Measurements from ENCODE around the gene PRDM15. TPM values are rescaled to one million over a fixed set of nuclear protein-coding genes. Genes with fewer than 3 reads are reported as not detected.

Gene PRDM15
- total RNA-seq, 6 donors from 2014 or later = 5.3 to 31.4 (median 7.4) TPM

- Histone ChIP-seq H3K4me1 (peaks cover 0 to 24% (median 16%) of the 10 kb centered on the region in 4 donors), H3K27me3 (peaks cover 0 to 5% (median 2%) of the 10 kb centered on the region in 4 donors), H3K36me3 (no peaks in the 10 kb centered on the region), H3K4me3 (no peak overlapping the region), H3K27ac (peak overlapping the region in 2 of 4 donors; percentile 30 to 44), H3K9me3 (no peaks in the 10 kb centered on the region)
- TF ChIP-seq EP300 (IDR thresholded peaks at IDR 0.05) (no peak), CTCF (IDR thresholded peaks at IDR 0.05) (peak; percentile 86 to 93 (median 91)), POLR2AphosphoS5 (IDR thresholded peaks at IDR 0.05) (no peak), POLR2A (IDR thresholded peaks at IDR 0.05) (peak in 1 of 4 donors; percentile 30)
- DNase-seq (peak; percentile 85 to 96), ATAC-seq (ENCODE audit: low FRiP score in 2 of 2) (peak; percentile 77 to 95)
- WGBS, 2 donors = 19 to 26% methylated on average over 28 to 34 of the region's 45 CpGs
Measured at GRCh38 chr21:41777951-41778815, 101.0 kb downstream of the PRDM15 start.

GRCh38 chr21:41776778-41777177, 102.4 kb downstream of the PRDM15 start:
- Histone ChIP-seq H3K27ac (no peak overlapping the region), H3K9me3 (no peaks in the 10 kb centered on the region), H3K36me3 (no peaks in the 10 kb centered on the region), H3K4me3 (no peak overlapping the region), H3K27me3 (peaks cover 0 to 5% (median 2%) of the 10 kb centered on the region in 4 donors), H3K4me1 (peaks cover 0 to 24% (median 16%) of the 10 kb centered on the region in 4 donors)
- ATAC-seq (ENCODE audit: low FRiP score in 2 of 2) (no peak), DNase-seq (no peak)
- TF ChIP-seq EP300 (IDR thresholded peaks at IDR 0.05) (no peak), POLR2AphosphoS5 (IDR thresholded peaks at IDR 0.05) (no peak), CTCF (IDR thresholded peaks at IDR 0.05) (no peak), POLR2A (IDR thresholded peaks at IDR 0.05) (no peak)
- 85% methylated on average over 3 to 4 of the region's 4 CpGs for WGBS, 2 donors

- Histone ChIP-seq H3K4me3 (no peak overlapping the region), H3K4me1 (peaks cover 0 to 24% (median 16%) of the 10 kb centered on the region in 4 donors), H3K36me3 (no peaks in the 10 kb centered on the region), H3K27ac (no peak overlapping the region), H3K27me3 (peaks cover 0 to 5% (median 2%) of the 10 kb centered on the region in 4 donors), H3K9me3 (no peaks in the 10 kb centered on the region)
- TF ChIP-seq POLR2AphosphoS5 (IDR thresholded peaks at IDR 0.05) (no peak), EP300 (IDR thresholded peaks at IDR 0.05) (no peak), CTCF (IDR thresholded peaks at IDR 0.05) (no peak), POLR2A (IDR thresholded peaks at IDR 0.05) (no peak)
- no peak for DNase-seq
- no peak for ATAC-seq (ENCODE audit: low FRiP score in 2 of 2)
- 40 to 53% methylated on average over 2 to 3 of the region's 3 CpGs for WGBS, 2 donors
Measured at GRCh38 chr21:41775149-41775472, 104.0 kb downstream of the PRDM15 start.

- Histone ChIP-seq H3K27ac (no peak overlapping the region), H3K4me1 (peaks cover 0 to 21% (median 15%) of the 10 kb centered on the region in 4 donors), H3K9me3 (no peaks in the 10 kb centered on the region), H3K27me3 (peaks cover 0 to 5% (median 2%) of the 10 kb centered on the region in 4 donors), H3K36me3 (no peaks in the 10 kb centered on the region), H3K4me3 (no peak overlapping the region)
- TF ChIP-seq EP300 (IDR thresholded peaks at IDR 0.05) (no peak), POLR2AphosphoS5 (IDR thresholded peaks at IDR 0.05) (peak in 1 of 2 donors; percentile 13), CTCF (IDR thresholded peaks at IDR 0.05) (no peak), POLR2A (IDR thresholded peaks at IDR 0.05) (no peak)
- 52% methylated on average over 10 of the region's 10 CpGs for WGBS, 2 donors
- DNase-seq (peak in 1 of 2 donors; percentile 53), ATAC-seq (ENCODE audit: low FRiP score in 2 of 2) (no peak)
Measured at GRCh38 chr21:41774467-41775148, 104.5 kb downstream of the PRDM15 start.
